ENCODE results near the gene MCM9. TPM values are rescaled to one million over a fixed set of nuclear protein-coding genes. Genes with fewer than 3 reads are reported as not detected.

The MCM9 gene
- total RNA-seq, 1 experiment from 2014 or later, result 18.6 TPM

GRCh38 chr6:118865100-118865391 is 69.9 kb downstream of the MCM9 start:
- Histone ChIP-seq H4K20me1 (ENCODE audit: control insufficient read depth, insufficient read depth, insufficient read length) (no peaks in the 10 kb centered on the region), H3K4me1 (ENCODE audit: insufficient read depth, low read length) (no peaks in the 10 kb centered on the region), H2AFZ (ENCODE audit: low read length) (no peak overlapping the region), H3T11ph (ENCODE audit: low read length) (no peak overlapping the region), H2BK120ac (ENCODE audit: low read depth, low read length, poor library complexity, severe bottlenecking) (no peak overlapping the region), H3K23me2 (ENCODE audit: insufficient read length, low read depth, low read length, poor library complexity, severe bottlenecking) (no peaks in the 10 kb centered on the region), H4K8ac (replicated peaks; ENCODE audit: insufficient read length, low read depth, low read length) (no peak overlapping the region), H2AK5ac (ENCODE audit: insufficient read length, low read length) (no peak overlapping the region), H2BK20ac (ENCODE audit: low read depth, low read length, poor library complexity, severe bottlenecking) (no peak overlapping the region), H3K4ac (ENCODE audit: low read depth, low read length) (no peak overlapping the region), H3K18ac (ENCODE audit: insufficient read length, low read depth, low read length) (no peak overlapping the region), H3K23ac (ENCODE audit: insufficient read length, low read depth, low read length) (no peak overlapping the region), H3K27me3 (ENCODE audit: insufficient read depth, low read length) (no peaks in the 10 kb centered on the region), H3K4me2 (ENCODE audit: insufficient read depth, insufficient read length, low read length) (no peak overlapping the region), H3K79me1 (ENCODE audit: insufficient read depth, low read depth, low read length, poor library complexity, severe bottlenecking) (no peaks in the 10 kb centered on the region), H2BK5ac (ENCODE audit: insufficient read length, low read length) (no peak overlapping the region), H3K27ac (ENCODE audit: insufficient read length, low read depth, low read length) (no peak overlapping the region), H3K56ac (ENCODE audit: insufficient read length, low read depth, low read length) (no peak overlapping the region), H3K9me3 (ENCODE audit: control insufficient read depth, low read depth, low read length) (no peaks in the 10 kb centered on the region), H2BK12ac (ENCODE audit: insufficient read length, low read depth, low read length) (no peak overlapping the region), H2BK15ac (ENCODE audit: low read depth, low read length) (no peak overlapping the region), H3K9ac (ENCODE audit: extremely low read depth, insufficient read length, low read length) (no peak overlapping the region), H4K91ac (ENCODE audit: insufficient read length, low read depth, low read length) (no peak overlapping the region), H4K5ac (ENCODE audit: insufficient read length, low read depth, low read length) (no peak overlapping the region), H3K14ac (ENCODE audit: insufficient read depth, low read length) (no peak overlapping the region), H3K79me2 (ENCODE audit: insufficient read depth, low read length) (no peaks in the 10 kb centered on the region)
- Mint-ChIP-seq H3K9me3 (peaks cover 10 to 11% of the 10 kb centered on the region in 2 experiments), H3K27ac (no peak overlapping the region), H3K36me3 (ENCODE audit: insufficient read depth in 1 of 3, low read depth in 3 of 3) (peaks cover 6 to 12% (median 10%) of the 10 kb centered on the region in 3 experiments), H3K4me3 (no peak overlapping the region), H3K27me3 (ENCODE audit: low read depth) (no peaks in the 10 kb centered on the region), H3K4me1 (peaks cover 0 to 8% of the 10 kb centered on the region in 2 experiments; a peak in 2 of 4 replicates)
- no CpG with 5 or more reads among the region's 2 CpGs for WGBS (ENCODE audit: extremely low coverage, insufficient read length, low lambda C conversion rate)
- TF ChIP-seq CTCF (conservative IDR thresholded peaks at IDR 0.05), result no peak
- no peak for DNase-seq

All from H9 (cell line).